HepG2 (cell line): ENCODE measurements around the gene GPR179. TPM values are rescaled to one million over a fixed set of nuclear protein-coding genes. Genes with fewer than 3 reads are reported as not detected.

Source experiments
- ATAC-seq: fragments of 200-7000 bp; cut with Tn5 transposase; 3 replicates; pipeline ENCODE4 v1.9.1; 2020; ENCODE audit warnings: mild to moderate bottlenecking, moderate library complexity
- BruUV-seq: library from RNA; stranded (reverse); fragments of 400-500 nt; replicated peaks from 2 replicates; lab custom pipeline; 2021; lab: Mats Ljungman, UMichigan
- CTCF ChIA-PET: fragments of 300-600 bp; formaldehyde crosslinking; extraction: SDS; loops from one replicate; lab custom pipeline; 2021; ENCODE audit warnings: low total read pairs, inconsistent platforms, low intra/inter-chr PET ratio; lab: Yijun Ruan, JAX
- POLR2A ChIA-PET: fragments of 350-600 bp; sonication (Branson Sonifier 250); formaldehyde crosslinking; loops from one replicate; lab custom pipeline; 2020; ENCODE audit warnings: antibody characterized with exemption, inconsistent platforms; lab: Yijun Ruan, JAX
- DNase-seq: peaks from one replicate; pipeline ENCODE4 v3.0.0-alpha.2; 2015; ENCODE audit warnings: low spot score
- FAIRE-seq: peaks from 3 replicates; lab custom pipeline; 2011; peaks lifted over from hg19 to GRCh38; lab: Jason Lieb, UNC
- H2AFZ ChIP-seq: one replicate; pipeline ENCODE4 v1.6.1; 2011; ENCODE audit warnings: low read length, inconsistent platforms
- H3K27ac ChIP-seq: fragments of 300-600 bp; 3 replicates; pipeline ENCODE4 v1.8.0; 2011; ENCODE audit warnings: mixed run types, mild to moderate bottlenecking, mixed read lengths, low read length, inconsistent platforms; ENCODE audit not compliant: insufficient read depth; ENCODE audit errors: extremely low read length
- H3K27me3 ChIP-seq, 2 experiments: fragments of 200-600 bp in 1 of 2; 2 replicates in 1 of 2; 3 replicates in 1 of 2; pipeline versions ENCODE4 v1.6.0 to v1.8.0; 2011; ENCODE audit warnings: low read length in 2 of 2, mild to moderate bottlenecking in 2 of 2, moderate library complexity in 2 of 2, inconsistent platforms in 1 of 2; ENCODE audit not compliant: insufficient read depth in 2 of 2, control insufficient read depth in 1 of 2
- H3K36me3 ChIP-seq, 2 experiments: fragments of 200-600 bp in 1 of 2; replicated peaks in 1 of 2; 2 replicates in 1 of 2; 3 replicates in 1 of 2; pipeline versions ENCODE4 v1.5.1 to v1.8.0; 2011; ENCODE audit warnings: low read length in 2 of 2, inconsistent platforms in 1 of 2; ENCODE audit not compliant: insufficient read depth in 2 of 2, control insufficient read depth in 1 of 2
- H3K4me1 ChIP-seq: 2 replicates; pipeline ENCODE4 v1.5.1; 2012; ENCODE audit warnings: low read length, inconsistent platforms; ENCODE audit not compliant: insufficient read depth
- H3K4me2 ChIP-seq: 2 replicates; pipeline ENCODE4 v1.6.0; 2011; ENCODE audit warnings: low read depth, low read length, inconsistent platforms
- H3K4me3 ChIP-seq, 3 experiments: fragments of 200-600 bp in 1 of 3; sonication (generic), shearing (Covaris generic) in 1 of 3; replicated peaks in 1 of 3; 2 replicates each; pipeline ENCODE4 v1.5.1; 2011 to 2016; ENCODE audit warnings: low read length in 3 of 3, inconsistent platforms in 2 of 3, low read depth in 2 of 3, mild to moderate bottlenecking in 2 of 3, control low read depth in 1 of 3, mixed read lengths in 1 of 3; ENCODE audit not compliant: insufficient read depth in 1 of 3
- H3K79me2 ChIP-seq: one replicate; pipeline ENCODE4 v1.6.1; 2011; ENCODE audit warnings: low read length, inconsistent platforms; ENCODE audit not compliant: insufficient read depth
- H3K9ac ChIP-seq: 2 replicates; pipeline ENCODE4 v1.6.0; 2011; ENCODE audit warnings: mild to moderate bottlenecking, low read depth, low read length, inconsistent platforms; ENCODE audit not compliant: insufficient read depth
- H3K9me3 ChIP-seq: 2 replicates; pipeline ENCODE4 v1.5.1; 2012; ENCODE audit warnings: mild to moderate bottlenecking, low read length
- H4K20me1 ChIP-seq: 2 replicates; pipeline ENCODE4 v1.6.0; 2011; ENCODE audit warnings: inconsistent platforms, mild to moderate bottlenecking, low read length, moderate library complexity; ENCODE audit not compliant: insufficient read depth
- AKNA ChIP-seq: sonication (generic); formaldehyde crosslinking; IDR thresholded peaks from 2 replicates; pipeline ENCODE4 v1.4.0; 2020; ENCODE audit warnings: missing genetic modification reagents, borderline replicate concordance
- ETV6 ChIP-seq: sonication (generic); formaldehyde crosslinking; conservative IDR thresholded peaks from 2 replicates; pipeline ENCODE4 v1.4.0; 2020; ENCODE audit warnings: missing genetic modification reagents
- FOXO1 ChIP-seq: sonication (generic); formaldehyde crosslinking; IDR thresholded peaks from 2 replicates; pipeline ENCODE4 v1.4.0; 2020; ENCODE audit warnings: missing genetic modification reagents
- HNRNPL ChIP-seq: fragments of 200-400 bp; formaldehyde crosslinking; IDR thresholded peaks from 2 replicates; pipeline ENCODE4 v1.6.1; 2017; ENCODE audit warnings: mild to moderate bottlenecking, low read depth, low read length
- NFYC ChIP-seq: IDR thresholded peaks from 2 replicates; pipeline ENCODE4 v1.6.1; 2016; ENCODE audit warnings: missing genetic modification reagents, missing compliant biosample characterization
- SNRNP70 ChIP-seq: fragments of 200-400 bp; formaldehyde crosslinking; IDR thresholded peaks from 2 replicates; pipeline ENCODE4 v1.6.1; 2017; ENCODE audit warnings: mild to moderate bottlenecking, low read depth, low read length, moderate library complexity
- YEATS4 ChIP-seq: sonication (generic); formaldehyde crosslinking; IDR thresholded peaks from 2 replicates; pipeline ENCODE4 v1.4.0; 2020; ENCODE audit warnings: missing genetic modification reagents, borderline replicate concordance
- ZFP37 ChIP-seq: sonication (generic); formaldehyde crosslinking; IDR thresholded peaks from 2 replicates; pipeline ENCODE4 v1.4.0; 2020; ENCODE audit warnings: missing genetic modification reagents, borderline replicate concordance
- ZNF160 ChIP-seq: sonication (generic); formaldehyde crosslinking; IDR thresholded peaks from 2 replicates; pipeline ENCODE4 v1.8.0; 2022; ENCODE audit warnings: mild to moderate bottlenecking, inconsistent platforms, missing genetic modification reagents
- ZNF816 ChIP-seq: sonication (generic); formaldehyde crosslinking; IDR thresholded peaks from 2 replicates; pipeline ENCODE4 v1.8.0; 2022; ENCODE audit warnings: missing genetic modification reagents, mild to moderate bottlenecking, borderline replicate concordance
- WGBS: methylation state at CpG from one replicate; pipeline ENCODE4 v1.1.6; 2017; ENCODE audit warnings: low lambda C conversion rate; 5-methylcytosine and 5-hydroxymethylcytosine counted together
- in situ Hi-C: cut with HindIII; loops from 2 replicates; pipeline ENCODE4 v1.10.0; 2017; ENCODE audit warnings: low pct_unique_long_range_greater_than_20kb; ENCODE audit not compliant: extremely low pct_ligation_motif_present
- intact Hi-C: fragments of 100-400 bp; cut with micrococcal nuclease; formaldehyde crosslinking; loops from one replicate; pipeline ENCODE4 v1.10.0; 2022; ENCODE audit not compliant: unreplicated experiment
- polyA plus RNA-seq, 8 experiments: library from polyadenylated mRNA; depleted of rRNA in 3 of 8; stranded (reverse) in 7 of 8; unstranded in 1 of 8; fragments of >200 nt; fragmentation: Illumina TruSeq in 4 of 8; extraction: Trizol in 4 of 8; gene quantifications; 2 replicates each; pipeline versions ENCODE4 v1.2.1 to v1.2.3, GENCODE V29; 2011 to 2016; ENCODE audit warnings: low read depth in 4 of 8, missing spikeins in 1 of 8, mixed read lengths in 1 of 8; ENCODE audit not compliant: insufficient read depth in 1 of 8
- total RNA-seq, 5 experiments: library from RNA; depleted of rRNA; stranded (reverse); fragments of >200 nt; fragmentation: Illumina TruSeq; extraction: Trizol; gene quantifications; 2 replicates each; pipeline ENCODE4 v1.2.3, GENCODE V29; 2016; ENCODE audit warnings: low read depth in 1 of 5

Gene GPR179
- total and polyA plus RNA-seq, 2 of the 13 experiments (the other 11 are each of a cell fraction or from before 2014, with no cell fraction given), result 0.03 TPM; not detected in 1

GRCh38 chr17:38339891-38340290, 3.9 kb downstream of the GPR179 start:
- Histone ChIP-seq H3K79me2 (no peaks in the 10 kb centered on the region), H2AFZ (no peak overlapping the region), H3K27ac (no peak overlapping the region), H3K9me3 (no peaks in the 10 kb centered on the region), H3K27me3 (peaks cover 12 to 44% of the 10 kb centered on the region in 2 experiments; a peak in 4 of 5 replicates), H3K36me3 (no peaks in the 10 kb centered on the region), H3K4me2 (no peak overlapping the region), H3K4me1 (peaks cover 6% of the 10 kb centered on the region; the same call in 1 of the 2 replicates), H3K9ac (no peak overlapping the region), H3K4me3 (no peak overlapping the region), H4K20me1 (no peaks in the 10 kb centered on the region)
- no TSS peak for BruUV-seq
- TF ChIP-seq ETV6 (CRISPR knock-in tag) (no peak), NFYC (CRISPR knock-in tag) (no peak), HNRNPL (no peak), YEATS4 (CRISPR knock-in tag) (no peak), ZNF160 (CRISPR knock-in tag) (no peak), SNRNP70 (no peak), ZNF816 (CRISPR knock-in tag) (no peak)
- ChIA-PET POLR2A (no interaction called here), CTCF (no interaction called here)
- in situ Hi-C loops (loop anchor here (5.0 kb wide), 1 partner anchor 152 kb away; no protein-coding TSS in a partner anchor), intact Hi-C loops (no loop called here)
- ATAC-seq (no peak), DNase-seq (no peak), FAIRE-seq (no peak)

- no peak overlapping the region for H3K4me2 ChIP-seq
- intact Hi-C loops (no loop called here), in situ Hi-C loops (loop anchor here (5.0 kb wide), 1 partner anchor 154 kb away; no protein-coding TSS in a partner anchor)
- H3K27ac ChIP-seq, result no peak overlapping the region
- POLR2A ChIA-PET, result interaction anchor here (1.1 to 1.5 kb wide), 2 partner anchors 10 to 76 kb away, joined by 3 to 5 read pairs; no protein-coding TSS in a partner anchor
- no peak for FAIRE-seq
- peaks cover 12 to 50% of the 10 kb centered on the region in 2 experiments; a peak in 4 of 5 replicates for H3K27me3 ChIP-seq
- ATAC-seq, result no peak
- no peaks in the 10 kb centered on the region for H4K20me1 ChIP-seq
- no peak overlapping the region for H3K4me3 ChIP-seq
- no peak for DNase-seq
- no peak overlapping the region for H2AFZ ChIP-seq
- WGBS, result 23% methylated on average over 4 of the region's 4 CpGs
- H3K36me3 ChIP-seq, result no peaks in the 10 kb centered on the region
- peaks cover 6% of the 10 kb centered on the region; the same call in 1 of the 2 replicates for H3K4me1 ChIP-seq
- no peak overlapping the region for H3K9ac ChIP-seq
- no peaks in the 10 kb centered on the region for H3K9me3 ChIP-seq
- no peaks in the 10 kb centered on the region for H3K79me2 ChIP-seq
- BruUV-seq, result no TSS peak
- CTCF ChIA-PET, result no interaction called here
- TF ChIP-seq FOXO1 (CRISPR knock-in tag) (no peak), ZFP37 (CRISPR knock-in tag) (no peak), AKNA (CRISPR knock-in tag) (no peak)
These were observed 5.2 kb downstream of the GPR179 start for GRCh38 chr17:38338535-38338934.
